ENCODE data around the gene CBFA2T3.

CBFA2T3 gene

DNA sequence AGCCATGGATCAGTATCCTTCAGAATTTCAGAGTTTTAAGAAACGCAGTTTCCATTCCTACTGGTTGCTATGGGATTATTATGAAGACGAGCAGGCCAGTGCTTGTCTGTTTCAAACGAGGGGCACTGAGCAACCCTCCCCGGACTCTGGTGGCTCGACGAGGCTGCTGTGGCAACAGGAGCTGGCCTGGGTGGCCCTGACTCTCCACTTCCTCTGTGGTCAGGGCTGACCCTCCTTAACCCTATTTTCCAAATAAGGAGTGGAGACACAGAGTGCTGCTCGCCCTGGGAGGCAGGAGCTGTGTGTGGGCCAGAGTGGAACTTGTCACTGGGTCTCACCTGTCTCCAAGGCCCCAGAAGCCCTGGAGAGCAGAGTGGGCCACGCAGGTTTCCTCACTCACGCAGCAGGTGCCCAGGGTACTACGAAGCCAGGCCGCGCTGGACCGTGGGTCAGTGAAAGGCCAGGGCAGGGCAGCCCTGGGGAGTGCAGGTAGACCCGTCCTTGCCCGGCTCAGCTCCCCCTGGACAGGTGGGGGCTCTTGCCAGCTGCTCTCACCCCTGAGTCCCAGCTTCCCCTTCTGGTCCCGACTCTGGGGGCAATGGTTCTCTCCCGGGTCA is 123.6 kb downstream of the CBFA2T3 start:
- DNase-seq: no peak

DNA sequence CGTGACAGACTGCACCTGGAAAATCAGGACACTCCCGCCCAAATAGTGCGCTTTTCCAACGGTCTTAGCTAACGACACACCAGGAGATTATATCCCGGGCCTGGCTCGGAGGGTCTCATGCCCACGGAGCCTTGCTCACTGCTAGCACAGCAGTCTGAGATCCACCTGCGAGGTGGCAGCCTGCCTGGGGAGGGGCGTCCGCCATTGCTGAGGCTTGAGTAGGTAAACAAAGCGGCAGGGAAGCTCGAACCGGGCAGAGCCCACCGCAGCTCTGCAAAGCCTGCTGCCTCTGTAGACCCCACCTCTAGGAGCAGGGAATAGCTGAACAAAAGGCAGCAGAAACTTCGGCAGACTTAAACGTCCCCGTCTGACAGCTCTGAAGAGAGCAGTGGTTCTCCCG is 125.4 kb downstream of the CBFA2T3 start:
- DNase-seq: no peak

DNA sequence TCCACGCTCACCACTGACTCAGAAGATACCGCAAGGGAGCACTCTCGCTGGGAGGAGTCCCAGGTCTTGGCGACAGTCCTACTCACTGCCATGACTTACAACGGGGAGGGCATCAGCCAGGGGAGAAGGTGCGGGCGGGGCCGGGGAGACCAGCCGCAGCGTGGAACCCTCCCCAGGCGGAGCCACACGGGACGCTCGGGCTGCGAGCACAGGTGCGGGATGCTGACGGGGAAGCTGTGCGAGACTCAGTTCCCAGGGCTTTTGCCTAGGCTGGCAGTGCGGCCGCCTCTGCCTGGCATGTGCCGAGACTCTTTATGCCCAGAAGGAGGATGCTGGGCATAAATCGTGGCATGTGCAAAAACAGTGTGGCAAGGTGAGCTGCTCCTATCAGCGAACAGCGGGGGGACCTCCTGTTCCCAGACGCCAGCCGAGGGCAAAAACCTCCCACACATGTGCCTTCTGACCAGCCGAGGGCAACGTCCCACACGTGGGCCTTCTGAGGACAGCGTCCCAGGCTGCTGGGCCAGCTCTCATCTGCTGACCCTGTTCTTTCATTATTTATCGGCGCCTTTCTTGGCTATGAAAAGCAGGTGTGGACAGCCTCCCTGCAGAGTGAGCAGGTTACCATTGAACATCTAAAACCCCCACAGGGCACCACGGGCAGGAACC is 126.3 kb downstream of the CBFA2T3 start:
- DNase-seq: no peak

DNA sequence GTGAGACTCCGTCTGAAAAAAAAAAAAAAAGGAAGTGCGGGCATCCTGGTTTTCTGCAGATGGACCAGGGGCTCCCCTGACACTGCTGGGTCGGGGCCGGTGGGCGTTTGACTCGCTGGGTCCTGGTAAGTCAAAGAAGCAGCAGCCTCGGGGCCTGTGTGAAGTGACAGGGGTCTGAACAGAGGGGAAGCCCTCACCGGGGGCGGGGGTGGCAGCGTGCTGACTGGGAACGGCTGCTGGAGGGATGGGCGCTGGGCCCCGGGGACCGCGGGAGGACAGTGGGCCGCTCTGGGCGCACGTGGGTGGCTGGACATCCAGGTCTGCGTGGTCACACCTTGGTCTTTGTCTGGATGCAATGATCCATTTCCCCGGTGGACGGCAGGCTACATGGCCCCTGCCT is 128.4 kb downstream of the CBFA2T3 start:
- DNase-seq: no peak

DNA sequence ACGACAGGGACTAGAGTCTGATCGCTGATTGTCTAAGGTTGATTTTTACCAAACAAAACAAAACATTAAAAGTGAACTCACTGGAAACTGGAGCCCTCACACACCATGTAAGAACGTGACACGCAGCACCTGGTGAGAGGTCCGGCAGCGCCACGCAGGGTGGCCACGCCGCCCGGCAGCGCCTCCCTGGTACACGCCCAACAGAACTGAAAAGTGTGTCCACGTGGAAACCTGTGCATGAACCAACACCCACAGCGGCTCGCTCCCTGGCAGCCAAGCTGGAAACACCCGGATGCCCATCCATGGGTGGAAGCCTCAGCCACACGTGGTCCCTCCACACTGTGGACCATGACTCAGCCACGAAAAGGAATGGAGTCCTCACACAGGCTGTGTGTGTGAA is 129.4 kb downstream of the CBFA2T3 start:
- no peak for DNase-seq

DNA sequence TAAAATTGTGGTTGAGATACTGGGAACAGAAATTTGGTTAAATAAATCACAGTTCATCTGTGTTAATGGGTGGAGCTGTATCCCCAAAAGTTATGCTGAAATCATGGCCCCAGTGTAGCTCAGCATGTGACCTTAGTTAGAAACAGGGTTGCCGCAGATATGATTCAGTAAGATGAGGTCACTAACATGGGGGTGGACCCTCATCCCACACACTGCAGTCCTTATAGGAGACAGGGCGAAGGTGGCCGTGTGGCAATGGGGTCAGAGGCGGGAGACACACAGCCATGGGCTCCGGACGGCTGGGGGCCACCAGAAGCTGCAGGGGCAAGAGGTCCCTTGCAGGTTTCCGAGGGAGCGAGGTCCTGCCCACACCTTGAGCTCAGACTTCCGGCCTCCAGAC is 130.9 kb downstream of the CBFA2T3 start:
- DNase-seq: no peak

DNA sequence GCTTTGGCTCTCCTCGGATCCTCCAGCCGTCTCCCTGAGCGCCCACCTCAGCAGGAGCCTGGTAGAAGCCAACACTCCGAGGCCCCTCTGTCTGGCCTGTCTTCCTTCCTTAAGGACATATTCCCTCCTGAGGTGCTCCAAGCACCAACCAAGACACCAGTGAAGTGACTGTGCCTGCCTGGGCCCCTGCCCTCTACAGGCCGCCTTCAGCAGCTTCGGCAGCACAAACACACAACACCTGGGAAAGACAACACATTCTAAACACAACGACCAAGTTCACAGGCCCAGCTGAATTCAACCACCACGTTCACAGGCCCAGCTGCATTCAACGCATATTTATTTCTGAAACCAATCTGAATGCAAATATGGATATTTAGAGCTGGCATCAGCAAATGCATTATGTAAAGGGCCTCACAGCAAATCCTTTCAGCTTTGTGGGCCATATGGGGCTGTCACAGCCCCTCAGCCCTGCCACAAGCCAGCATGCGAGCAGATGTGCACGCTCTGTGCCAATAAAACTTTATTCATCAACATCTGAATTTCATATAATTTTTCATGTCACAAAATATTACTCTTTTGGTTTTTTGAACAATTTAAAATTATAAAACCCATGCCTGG is 132.5 kb downstream of the CBFA2T3 start:
- no peak for DNase-seq

DNA sequence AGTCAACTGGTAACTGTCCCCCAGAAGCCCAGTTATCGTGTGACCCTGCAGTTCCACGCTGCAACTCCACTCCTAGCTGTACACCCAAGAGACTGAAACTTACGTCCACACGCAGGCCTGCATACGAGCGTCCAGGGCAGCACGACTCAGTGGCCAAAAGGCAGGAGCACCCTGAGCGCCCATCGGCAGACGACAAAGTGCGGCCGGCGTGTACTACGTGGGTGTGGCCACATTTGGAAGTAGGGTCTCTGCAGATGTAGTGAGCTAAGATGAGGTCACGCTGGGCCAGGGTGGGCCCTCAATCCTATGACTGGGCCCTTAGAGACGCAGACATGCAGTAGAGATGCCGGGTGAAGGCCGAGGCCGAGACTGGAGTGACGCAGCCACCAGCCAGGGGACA is 133.8 kb downstream of the CBFA2T3 start:
- no peak for DNase-seq

DNA sequence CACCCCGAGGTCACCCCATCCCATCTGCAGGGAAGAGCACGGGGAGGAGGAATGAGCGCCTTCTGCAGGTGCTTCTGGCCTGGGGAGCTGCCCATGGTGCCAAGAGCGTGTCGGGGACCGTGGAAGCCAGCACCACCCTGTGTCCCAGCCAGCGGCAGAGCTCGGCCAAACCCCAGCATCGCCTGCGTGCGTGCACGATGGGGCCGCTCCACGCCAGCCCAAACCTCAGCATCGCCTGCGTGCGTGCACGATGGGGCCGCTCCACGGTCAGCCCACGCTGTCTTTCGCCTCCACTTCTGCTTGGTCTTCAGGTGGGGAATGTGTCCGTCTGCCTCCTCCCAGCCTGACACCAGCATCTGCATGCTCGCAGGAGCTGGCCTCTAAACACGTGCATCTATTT is 134.2 kb downstream of the CBFA2T3 start:
- DNase-seq: no peak

DNA sequence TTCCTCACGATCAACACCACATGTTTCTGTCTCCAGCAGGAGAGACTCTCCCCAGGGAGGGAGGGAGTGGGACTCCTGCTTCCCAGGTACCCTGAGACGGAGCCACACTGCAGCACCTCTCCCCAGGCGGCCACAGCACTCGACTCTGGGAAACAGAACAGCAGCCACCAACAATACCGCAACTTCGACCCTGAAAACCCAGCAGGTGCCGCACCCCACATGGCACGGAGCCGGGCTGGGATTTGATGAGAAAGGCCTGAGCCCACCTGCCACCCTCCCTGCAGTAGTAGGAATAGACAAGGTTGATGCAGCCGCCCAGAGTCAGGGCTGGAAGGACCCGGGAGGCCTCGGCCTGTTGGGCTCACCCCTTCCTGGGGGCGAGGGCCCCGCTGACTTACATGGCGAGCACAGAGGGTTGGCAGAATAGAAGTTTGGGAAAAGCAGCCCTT is 134.7 kb downstream of the CBFA2T3 start:
- DNase-seq: no peak

DNA sequence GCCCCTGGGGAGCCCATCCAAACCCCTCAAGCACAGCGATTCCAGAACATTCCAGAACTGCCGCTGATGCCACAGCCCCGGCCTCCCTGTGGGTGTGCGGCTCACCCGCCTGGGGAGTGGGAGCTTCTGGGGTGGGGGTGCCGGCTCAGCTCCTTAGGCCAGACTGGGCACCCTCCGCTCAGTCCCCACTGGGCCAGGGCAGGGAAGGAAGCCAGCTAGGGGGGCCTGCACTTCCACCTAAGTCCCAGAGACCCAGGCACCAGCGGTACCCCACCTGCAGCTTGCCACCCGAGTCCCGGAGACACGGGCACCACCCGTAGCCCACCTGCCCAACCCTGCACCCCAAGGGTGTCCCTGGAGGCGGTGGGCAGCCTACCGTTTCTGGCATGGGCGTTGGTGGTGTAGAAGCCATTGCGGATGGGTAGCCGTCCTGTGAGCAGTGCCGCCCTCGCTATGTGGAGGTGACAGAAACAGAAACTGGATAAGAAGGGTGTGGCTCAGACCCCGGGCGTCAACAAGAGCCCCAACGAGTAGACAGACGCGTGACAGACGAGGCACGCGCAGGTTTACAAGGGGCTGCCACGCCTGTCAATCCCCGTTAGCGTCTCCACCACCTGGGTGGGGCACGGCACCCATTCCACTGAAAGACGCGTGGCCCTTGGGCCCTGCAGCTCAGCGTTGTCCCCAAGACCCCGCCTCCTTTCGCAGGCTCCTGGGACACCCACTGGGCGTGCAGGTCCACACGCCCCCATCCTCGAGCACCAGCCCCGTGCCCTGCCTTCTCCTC is 135.3 kb downstream of the CBFA2T3 start:
- DNase-seq: no peak

DNA sequence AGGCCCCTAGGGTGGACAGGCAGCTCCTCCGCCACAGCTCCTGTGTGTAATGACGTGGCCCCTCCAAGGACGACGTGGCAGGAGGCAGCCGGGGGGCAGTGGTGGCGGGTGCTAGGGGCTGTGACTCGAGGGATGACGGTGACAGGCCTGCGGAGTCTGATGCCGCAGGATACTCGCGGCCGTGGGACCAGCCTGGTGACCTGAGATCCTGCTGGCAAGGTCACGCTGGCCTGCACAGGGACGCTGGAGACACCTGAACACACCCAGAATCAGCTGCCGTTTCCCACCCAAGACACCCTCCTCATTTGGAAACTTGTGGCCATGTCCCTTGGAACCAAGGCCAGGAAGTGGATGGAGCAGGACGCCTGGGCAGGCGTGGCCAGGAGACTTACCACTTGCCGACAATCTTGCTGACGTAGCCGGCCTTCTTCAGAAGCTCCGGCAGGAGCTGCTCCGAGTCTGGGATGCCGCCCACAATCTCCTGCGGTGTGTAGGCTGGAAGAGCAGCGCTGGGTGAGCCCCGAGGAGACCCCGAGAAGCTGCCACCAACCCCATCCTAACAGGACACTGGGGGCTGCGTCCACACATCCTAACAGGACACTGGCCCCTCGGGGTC is 136.3 kb downstream of the CBFA2T3 start:
- DNase-seq: no peak

DNA sequence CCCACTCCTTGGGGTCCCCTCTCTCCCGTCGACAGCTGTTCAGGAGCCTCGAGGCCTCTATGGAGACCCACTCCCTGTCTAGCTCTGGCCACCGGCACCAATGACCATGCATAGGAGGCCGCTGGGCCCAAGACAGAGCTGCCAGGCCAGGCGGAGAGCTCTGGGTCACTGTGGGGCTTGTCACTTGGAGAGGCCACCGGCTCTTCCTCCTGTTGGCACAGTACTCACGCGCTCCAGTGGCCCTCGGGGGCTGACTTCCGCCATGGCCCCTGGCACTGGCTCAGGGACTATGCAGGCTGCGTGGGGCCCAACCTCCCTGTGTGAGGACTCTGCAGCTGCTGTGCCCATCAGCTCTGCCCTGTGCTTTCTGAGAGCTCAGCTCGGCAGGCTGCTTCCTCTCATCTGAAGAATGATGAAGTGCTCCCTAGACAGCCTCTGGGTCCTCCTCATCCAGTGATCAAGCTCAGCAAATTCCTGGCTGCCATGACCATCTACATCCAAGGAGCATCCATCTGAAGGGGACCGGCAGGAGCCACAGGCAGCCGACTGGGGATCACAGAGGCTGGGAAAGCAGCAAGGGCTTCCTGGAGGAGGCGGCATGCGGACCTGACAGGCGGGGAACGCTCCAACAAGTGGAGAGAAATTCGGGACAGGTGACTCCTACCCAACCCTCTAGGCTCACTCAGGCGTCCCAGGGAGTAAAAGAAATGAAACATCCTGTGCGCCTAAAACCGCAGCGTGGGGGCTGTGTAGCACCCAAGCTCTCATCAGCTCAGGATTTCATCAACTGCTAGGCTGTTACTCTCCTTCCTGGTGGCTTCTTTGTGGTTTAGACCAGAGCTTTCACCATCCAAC is 137.0 kb downstream of the CBFA2T3 start:
- no peak for DNase-seq

DNA sequence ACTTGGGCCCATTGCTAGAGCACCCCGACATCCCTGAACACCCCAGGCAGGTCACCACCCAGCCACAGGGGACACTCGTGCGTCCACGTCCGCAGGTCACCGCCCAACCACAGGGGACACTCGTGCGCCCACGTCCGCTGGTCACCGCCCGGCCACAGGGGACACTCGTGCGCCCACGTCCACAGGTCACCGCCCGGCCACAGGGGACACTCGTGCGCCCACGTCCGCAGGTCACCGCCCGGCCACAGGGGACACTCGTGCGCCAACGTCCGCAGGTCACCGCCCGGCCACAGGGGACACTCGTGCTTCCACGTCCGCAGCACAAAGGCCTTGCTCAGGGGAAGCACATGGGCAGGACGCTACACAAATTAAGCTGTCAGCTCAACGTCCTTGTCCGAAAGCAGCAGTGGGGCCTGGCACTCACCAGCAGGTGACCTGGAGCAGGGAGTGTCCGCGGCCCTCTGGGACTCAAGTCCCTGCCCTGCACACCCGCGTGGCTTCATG is 137.9 kb downstream of the CBFA2T3 start:
- no peak for DNase-seq

DNA sequence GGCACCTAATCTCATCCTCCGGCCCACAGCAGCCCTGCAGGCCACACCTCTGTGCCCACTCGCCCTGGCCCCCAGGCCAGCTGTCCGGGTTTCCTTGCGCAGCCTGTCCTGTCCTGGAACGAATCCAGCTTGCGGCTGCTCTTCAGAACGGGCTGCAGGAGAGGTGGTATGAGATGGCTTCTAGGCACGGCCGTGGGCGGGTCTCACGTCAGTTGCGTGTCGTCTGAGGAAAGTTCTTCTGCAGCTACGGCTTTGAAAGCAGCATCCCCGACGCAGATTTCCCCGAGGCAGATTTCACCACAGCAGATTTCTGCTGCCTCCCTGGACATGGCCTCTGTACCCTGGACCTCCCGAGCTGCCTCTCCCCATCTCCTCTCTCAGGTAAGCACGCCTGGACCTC is 138.4 kb downstream of the CBFA2T3 start:
- no peak for DNase-seq

DNA sequence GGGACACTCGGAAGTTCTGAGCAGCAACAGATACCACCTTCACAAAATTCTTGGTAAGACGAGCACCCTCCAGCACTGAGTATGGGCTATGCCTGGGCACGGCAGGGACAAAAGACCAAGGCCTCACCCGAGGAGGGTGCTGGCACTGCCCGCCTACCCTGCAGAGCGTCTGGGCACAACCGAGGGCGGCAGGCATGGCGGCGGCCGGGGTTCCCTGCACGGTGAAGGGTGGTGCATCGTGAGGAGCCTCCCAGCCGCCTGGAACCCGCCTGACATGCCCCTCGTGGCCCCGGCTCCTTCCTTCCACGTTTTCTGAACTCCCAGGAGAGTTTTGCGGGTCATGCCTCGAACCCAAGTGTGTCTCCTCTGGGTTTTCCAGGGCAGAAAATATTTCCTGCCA is 139.2 kb downstream of the CBFA2T3 start:
- DNase-seq: no peak

DNA sequence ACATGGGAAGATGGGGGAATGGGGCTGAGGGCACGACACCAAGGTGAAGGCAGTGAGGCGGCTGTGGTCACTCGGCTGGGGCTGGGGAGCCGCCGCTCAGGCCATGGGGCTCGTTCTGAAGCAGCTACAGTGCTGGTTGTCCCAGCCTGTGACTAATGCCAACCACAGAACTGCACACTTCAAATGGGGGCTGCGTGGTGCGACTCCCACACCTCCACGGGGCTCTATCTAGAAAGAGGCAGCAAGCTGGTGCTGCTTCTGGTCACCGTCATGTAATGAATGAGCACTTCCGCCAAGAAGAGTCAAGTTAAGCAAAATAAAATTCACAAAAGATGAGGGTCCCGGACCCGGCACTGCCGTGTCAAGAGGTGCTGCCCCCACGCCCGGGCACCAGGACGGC is 140.2 kb downstream of the CBFA2T3 start:
- DNase-seq: no peak

DNA sequence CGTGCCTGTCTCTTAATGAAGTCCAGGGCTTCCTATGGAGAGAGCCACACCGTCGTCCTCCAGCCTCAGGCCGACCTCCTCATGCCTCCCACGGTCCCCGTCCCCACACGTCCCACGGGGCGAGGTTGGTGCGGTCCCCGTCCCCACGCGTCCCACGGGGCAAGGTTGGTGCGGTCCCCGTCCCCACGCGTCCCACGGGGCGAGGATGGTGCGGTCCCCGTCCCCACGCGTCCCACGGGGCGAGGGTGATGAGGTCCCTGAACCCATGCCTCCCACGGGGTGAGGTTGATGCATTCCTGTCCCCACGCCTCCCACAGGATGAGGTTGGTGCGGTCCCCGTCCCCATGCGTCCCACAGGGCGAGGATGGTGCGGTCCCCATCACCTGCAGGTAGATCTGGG is 141.2 kb downstream of the CBFA2T3 start:
- DNase-seq: no peak

DNA sequence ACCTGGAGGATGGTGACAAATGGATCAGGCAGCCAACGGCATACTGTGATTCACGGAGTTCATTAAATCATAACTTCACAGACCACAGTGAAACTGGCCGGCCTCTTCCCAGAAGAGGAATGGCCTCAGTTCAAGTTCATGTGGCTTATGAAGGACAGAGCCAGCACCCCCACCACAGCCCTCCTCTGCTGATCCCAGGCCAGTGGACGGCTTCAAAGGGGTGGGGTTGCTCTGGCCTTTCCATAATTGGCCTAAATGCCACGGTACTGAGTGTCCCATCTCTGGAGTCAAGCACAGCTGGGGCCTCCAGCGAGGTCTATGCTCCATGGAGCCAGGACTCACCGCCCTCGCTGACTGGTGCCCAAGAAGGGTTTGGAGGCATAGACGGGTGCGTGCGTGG is 141.6 kb downstream of the CBFA2T3 start:
- DNase-seq: no peak

DNA sequence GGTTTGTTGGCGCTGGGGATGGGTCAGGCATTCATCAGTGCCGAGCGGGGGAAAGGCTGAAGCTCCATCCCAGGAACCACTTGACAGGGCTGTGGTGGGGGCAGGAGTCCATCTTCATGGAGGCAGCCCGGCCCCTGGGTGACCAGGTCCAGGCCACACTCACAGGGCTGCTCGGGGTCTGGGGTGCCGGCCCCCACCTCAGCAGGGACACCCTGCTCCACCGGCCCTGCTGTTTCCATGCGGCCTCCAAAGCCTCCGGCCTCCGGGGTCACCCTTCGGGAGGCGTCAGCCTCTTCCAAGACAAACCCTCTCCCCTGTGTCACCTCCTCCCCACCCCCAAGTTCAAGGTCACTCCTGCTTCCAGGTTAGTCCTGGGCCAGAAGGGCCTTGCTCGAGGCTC is 142.3 kb downstream of the CBFA2T3 start:
- no peak for DNase-seq

DNA sequence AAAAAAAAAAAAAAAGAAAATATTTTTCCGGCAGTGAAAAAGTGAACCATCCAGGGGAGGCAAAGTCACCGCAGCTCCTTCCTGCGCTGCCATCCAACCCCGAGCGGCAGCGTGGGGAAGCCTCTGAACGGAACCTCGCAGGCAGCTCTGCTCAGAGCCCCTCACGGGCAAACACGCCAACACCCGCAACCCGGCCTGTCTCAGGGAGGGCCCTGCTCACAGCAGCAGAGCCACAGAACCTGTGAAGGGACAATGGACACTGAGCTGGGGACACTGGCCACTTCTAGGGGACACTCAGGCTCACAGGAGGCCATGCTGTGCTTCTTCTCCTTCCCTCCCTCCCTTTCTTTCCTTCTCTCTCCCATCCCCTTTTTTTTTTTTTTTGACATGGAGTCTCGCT is 143.9 kb downstream of the CBFA2T3 start:
- DNase-seq: no peak

DNA sequence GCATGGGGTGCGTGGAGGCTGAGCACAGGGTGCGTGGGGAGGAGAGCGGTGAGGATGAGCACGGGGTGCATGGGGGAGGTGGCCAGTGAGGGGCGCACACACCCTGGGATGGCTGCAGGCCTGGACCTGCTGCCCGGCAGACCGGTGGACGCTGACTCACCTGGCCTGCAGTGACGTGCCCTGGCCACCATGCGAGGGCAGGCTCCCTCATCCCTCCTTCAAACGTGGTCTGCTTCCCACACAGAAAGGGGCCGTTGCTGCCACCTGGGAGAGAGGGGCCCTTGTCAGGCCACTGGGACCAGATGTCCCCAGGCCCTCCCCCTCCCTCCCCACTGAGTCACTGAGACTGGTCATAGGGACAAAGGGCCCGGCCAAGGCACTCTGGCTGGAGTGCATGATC is 145.2 kb downstream of the CBFA2T3 start:
- no peak for DNase-seq

All from NCI-H1417 treated with DMSO at 0.1 percent for 48 hours (cell line).